Caki2 (cell line): Measurements from ENCODE around the gene ASB4. TPM values are rescaled to one million over a fixed set of nuclear protein-coding genes. Genes with fewer than 3 reads are reported as not detected.
"Not testable (repeated sequence)": the region's sequence is repeated elsewhere in the genome, so short reads cannot be mapped to it uniquely, and the experiment has no call there.

Experiments
- DNase-seq: peaks from one replicate; pipeline ENCODE4 v3.0.0-alpha.2; 2015; ENCODE audit warnings: low read depth
- in situ Hi-C: cut with HindIII; loops from 2 replicates; pipeline ENCODE4 v1.10.0; 2016; ENCODE audit warnings: low sequenced_read_pairs, low pct_unique_long_range_greater_than_20kb, mixed read lengths
- total RNA-seq: library from RNA; depleted of rRNA; stranded (reverse); fragments of >200 nt; shearing (Covaris generic); gene quantifications from 2 replicates; pipeline ENCODE4 v1.2.3, GENCODE V29; 2014; ENCODE audit warnings: low replicate concordance

ASB4 gene
- total RNA-seq, 1 experiment from 2014 or later = not detected

DNA sequence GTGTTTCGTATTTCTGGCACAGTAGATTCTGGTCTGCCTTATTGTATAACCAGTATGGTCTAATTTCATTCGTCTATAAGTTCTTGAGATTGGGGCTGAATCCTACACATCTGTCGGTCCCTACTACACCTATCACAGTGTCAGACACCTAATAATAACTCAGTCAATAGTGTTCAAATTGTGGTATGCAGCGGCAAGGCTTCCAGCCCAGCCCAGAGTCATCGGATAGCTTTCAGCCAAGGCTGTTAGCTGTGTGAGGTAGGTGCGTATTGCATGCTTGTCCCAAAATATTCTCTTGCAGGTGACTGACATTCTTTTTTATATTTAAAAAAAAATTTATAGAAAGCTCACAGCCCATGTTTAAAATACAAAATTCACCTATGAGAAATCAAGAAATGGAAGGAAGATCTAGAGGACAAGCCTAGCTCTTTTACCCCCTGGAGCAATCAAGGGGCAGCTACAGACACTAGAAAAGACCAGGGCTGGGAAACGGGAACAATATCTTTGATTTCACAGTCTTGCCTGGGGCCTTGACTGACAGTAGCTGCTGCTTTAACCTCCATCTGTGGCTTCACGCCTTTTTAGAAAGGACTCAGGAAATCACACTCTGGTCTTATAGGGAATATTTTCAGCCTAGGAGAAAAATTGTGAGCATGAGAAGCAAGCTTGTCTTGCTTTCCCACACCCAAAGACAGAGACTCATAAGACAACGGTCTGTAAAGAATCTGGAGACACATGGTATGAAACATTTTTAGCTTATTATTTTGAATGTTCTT lies 9.5 kb upstream of the ASB4 start:
- in situ Hi-C loops = no loop called here
- no peak for DNase-seq

DNA sequence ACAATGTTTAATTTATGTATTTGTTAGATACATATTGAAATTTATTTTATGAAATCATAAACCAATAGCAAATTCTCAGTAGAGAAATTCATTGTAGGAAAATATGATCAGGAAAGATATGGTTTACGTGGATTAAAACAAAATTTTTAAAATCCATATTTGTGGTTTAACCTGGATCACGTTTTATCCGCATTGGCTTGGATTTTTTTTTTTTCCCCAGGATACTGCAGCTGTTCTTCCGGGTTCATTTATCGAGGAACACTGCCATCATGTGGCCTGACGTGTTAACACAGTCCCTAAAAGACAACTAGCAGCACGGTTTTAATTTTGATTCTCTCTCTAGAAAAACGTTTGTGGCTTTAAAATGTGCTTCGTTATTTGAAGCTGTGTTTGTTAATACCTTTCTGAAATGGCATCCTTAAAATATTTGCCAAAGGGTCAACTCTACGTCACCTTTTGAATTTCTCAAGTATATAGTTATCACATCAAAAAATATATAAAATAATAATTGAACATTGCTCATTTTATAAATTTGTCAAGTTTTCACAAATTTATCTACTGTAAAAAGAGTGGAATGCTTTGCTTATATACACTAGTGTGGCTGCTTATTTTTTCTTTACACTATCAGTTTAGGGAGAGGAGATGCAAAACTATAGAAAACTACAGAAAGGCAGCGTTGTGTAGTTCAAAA lies 8.7 kb upstream of the ASB4 start:
- DNase-seq = peak; percentile 48
- in situ Hi-C loops = no loop called here

DNA sequence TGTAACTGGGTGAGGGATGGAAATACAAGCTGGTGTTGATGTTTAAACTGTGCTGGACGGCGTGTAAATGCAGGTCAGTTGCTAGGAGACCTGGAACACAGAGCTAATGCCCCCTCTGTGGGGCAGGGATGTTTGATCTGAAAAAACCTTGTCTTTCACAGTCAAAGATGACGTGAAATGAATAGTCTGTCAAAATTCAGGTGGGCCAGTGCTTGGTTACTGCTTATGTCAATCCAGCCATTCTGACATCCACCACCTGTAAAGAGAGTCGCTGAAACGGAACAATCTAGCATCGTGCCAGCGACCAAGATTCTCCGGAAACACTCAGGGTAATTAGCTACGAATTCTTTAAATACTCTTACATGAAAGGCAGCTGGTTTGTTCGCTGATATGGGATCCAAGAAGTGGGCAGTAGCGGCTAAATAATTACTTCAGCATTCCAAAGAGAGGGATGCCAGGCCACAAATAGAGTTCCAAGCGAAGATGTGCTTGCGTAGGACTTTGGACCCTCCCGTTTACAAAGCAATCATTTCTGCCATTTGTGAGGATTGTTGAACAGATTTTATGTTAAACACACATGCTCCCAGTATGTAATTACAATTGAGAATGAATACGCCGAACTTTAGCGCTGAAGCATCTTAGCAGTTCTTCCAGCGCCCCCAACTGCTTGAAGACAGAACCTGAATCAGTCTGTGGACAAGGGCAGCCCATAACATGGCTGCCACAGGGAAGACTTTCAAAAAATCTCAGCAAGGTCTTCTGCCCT lies 7.3 kb upstream of the ASB4 start:
- peak; percentile 61 for DNase-seq
- in situ Hi-C loops = no loop called here

DNA sequence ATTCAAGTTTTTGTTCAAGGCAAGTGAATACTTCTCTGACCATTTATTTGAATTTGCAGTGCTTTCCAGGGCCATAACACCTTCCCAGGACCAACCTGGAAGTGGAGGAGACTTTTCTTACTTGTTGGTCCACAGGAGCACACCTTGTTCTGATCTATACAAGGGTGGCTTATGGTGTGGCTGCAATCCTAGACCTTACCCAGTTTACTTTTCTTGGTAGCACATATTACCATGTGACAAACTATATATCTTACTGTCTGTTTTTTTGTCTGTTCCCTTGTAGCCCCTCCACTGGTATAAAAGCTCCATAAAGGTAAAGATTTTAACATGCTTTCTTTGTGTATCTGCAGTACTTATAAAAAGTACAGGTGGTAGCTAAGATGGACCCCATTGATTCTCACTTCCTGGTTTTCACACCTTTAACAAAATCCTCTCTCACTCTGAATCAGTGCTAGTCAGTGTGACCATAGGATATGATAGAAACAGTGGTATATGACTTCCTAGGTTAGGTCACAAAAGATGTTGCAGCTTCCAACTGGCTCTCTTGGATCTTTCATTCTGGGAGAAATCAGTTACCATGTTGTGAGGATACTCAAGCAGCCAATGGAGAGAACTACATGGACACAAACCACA lies 5.6 kb upstream of the ASB4 start:
- DNase-seq = no peak
- in situ Hi-C loops = no loop called here

DNA sequence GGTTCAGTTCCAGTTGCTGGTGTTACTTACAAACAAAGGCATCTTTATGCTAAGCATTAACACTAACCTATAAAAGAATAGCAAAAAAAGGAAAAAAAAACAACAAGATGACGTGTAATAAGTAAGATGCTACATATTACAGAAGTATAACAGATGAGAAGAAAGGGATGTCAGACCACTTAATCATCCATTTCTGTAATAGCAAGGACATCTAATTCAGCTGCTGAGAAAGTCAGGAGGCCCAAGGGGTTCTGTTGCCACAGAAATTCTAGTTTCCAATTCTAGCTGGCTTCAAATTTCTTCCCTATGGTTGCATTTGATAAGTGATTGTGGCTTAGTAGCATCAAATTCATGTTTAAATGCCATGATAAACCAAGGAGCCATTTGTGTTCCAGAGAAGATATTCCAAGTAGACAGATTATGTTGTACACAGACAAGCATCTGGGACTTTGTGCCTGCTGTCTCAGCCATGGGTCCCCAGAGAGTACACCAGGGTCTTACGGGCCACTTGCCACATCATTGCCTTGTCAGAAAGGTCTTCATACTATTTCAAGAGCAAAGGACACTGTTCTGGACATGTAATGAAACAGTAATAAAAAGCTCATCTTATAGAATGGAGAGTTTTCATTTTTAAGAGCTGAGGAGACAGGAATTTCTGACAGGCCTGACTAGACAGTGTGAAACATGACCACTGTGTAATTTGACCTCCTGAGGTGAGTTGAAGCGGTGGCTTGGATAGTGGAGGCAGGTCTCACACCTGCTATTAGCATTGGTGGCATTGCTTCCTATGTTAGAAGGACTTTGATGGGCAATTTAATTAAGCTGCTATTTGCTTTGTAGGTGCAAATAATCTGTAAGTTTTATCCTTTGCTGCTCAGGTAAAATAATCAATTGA lies 4.2 kb upstream of the ASB4 start:
- in situ Hi-C loops = no loop called here
- DNase-seq = no peak

DNA sequence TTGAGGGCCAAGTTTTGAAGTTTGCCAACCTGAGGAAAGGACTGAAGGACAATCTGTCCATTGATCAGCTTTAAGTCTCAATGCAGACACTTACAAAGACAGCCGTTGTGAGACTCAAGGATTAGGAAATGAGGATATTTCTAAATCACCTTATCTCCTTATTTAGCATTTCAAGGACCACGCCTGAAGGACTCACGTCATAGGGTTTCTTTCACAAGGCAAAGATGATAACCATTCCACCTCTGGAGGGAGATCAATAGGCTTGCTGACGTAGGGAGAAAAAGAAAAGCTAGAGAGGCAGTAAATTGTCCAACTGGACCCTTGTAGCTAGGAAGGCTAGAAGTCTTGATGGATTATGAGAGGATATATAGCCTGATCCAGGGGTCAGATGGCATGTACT lies 3.3 kb upstream of the ASB4 start:
- in situ Hi-C loops = no loop called here
- no peak for DNase-seq

DNA sequence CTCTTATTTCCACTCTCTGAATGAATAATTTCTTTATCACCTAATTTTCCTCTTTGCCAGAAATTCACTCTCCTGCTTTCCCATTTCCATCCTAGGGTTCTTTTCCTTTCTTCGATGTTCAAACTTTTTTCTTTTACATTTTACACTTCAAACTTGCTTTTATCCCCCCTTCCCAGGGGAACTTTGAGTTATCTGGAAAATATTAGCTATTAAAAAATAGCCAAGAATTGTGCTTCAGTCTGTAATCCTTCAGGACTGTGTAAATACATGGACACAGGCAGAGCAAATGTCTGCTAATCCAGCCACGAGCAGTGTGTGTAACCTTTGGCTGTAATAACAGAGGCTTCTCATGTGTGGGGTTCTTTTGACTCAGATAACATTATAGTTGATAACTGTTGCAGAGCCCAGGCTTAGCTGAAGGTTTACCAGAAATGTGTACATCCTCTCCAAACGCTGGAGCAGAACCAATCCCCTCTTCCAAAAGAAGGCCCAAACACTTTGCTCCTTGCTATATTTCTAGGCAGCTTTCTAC lies 4.6 kb downstream of the ASB4 start:
- no peak for DNase-seq

DNA sequence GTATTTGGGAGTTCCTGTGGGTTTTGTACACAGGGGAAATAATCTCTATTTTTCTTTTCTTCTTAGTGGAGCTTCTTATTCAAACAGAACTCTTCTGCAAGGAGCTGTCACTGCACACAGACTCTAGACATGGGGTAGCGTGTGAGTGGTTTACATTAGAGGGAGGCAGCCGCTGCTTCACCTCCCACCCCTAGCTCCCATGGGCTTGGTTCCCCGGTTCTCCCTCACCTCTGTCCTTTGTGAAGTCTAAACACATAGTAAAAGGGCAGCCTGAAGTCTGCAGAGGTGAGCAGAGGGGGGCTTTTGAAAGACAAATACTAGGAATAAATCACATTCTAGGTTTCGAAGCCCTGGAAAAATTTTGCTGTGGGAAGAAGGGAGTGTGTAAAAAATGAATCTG lies 5.5 kb downstream of the ASB4 start:
- DNase-seq = no peak
- in situ Hi-C loops = no loop called here

More for the DNA sequence above, 4.6 kb downstream of the ASB4 start:
- in situ Hi-C loops = no loop called here

DNA sequence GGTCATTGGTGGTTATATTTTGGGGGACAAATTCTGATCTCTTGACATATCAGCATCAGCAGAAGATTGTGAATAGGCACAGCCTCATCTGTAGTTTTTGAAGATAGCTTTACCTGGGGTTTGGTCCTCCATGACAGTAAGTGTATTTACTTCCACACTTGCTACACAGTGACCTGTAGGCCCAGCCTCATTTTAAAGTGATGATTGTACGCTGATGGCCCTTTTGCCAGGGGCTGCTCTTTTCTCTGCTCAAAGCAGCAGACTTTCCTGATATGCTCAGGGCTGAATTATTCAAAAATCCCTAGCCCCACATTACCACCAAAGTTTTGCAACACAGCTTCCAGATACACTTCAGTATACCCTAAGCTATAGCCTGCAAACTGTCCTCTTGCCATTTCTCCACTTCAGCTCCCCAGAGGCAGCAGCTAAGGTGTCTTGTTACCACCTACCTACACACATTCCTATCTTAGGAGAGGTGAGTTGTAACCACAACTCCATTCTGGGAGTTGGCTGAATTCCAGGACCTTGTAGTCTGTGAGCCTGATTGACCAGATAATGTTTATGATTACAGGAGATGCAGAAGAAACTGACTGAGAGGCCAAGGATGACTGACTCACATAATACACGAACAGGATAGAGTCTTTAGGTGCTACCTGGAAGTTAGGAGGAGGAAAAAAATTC lies 6.0 kb downstream of the ASB4 start:
- in situ Hi-C loops = no loop called here
- DNase-seq = peak; percentile 73

DNA sequence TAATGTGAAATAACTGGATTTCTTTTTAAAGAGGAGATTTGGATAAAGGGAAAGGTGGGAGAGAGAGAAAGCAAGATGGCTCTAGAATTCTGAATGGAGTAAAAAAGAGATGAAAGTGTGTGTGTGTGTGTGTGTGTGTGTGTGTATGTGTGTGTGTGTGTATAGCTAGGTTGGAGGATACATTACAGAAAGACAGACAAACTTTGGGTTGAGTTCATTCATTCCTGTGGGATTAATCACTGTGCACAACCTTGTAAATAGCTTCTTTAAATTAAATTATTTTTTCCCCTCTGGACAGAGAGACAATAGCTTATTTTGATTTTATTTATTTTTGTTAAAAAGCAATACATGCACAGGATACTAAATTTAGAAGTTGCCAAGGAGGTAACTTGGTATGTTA lies 7.5 kb downstream of the ASB4 start:
- in situ Hi-C loops = no loop called here
- DNase-seq = no peak

DNA sequence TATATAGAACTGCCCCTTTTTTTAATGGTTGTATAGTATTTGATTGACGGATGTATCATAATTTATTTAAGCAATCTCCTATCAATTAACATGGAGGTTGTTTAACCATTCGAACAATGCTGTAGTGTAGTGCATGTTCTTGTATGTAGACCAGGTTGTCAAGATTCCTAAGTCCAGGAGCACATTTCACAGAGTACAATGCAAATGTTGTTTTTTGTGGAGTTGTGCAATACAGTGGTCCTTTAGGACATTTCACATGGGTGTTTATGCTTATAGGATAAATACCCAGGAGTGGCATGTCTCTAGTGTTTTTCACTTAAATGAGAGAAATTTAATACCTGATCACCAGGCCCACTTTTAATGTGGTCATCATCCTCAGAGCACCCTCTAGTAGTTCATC lies 8.1 kb downstream of the ASB4 start:
- DNase-seq = no peak
- in situ Hi-C loops = no loop called here

DNA sequence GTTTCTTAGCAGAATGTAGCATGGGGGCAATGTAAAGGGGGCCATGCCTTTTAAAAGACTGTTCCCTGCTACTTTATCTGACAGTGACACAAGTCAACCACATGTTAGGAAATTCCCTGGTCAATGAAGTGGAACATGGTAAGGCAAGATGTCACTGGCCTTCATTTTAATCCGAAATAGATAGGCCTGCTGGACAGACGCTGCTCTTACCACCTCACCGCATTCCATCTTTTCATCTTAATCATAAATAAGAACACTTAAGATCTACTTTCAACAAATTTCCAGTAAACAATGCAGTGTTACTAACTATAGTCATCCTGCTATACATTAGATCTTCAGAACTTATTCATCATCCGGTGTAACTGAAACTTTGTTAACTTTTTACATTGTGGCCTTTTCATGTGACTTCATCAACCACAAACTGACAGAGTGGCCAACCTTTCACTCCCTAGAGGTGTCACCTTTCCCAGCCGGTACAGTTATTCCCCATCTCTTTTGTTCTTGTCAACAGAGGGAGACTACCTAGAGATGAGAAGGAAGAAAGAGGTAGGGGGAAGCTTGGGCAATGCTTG lies 15.6 kb downstream of the ASB4 start:
- in situ Hi-C loops = loop anchor here (25.0 kb wide), 1 partner anchor 1064 kb away; no protein-coding TSS in a partner anchor
- peak; percentile 80 for DNase-seq

DNA sequence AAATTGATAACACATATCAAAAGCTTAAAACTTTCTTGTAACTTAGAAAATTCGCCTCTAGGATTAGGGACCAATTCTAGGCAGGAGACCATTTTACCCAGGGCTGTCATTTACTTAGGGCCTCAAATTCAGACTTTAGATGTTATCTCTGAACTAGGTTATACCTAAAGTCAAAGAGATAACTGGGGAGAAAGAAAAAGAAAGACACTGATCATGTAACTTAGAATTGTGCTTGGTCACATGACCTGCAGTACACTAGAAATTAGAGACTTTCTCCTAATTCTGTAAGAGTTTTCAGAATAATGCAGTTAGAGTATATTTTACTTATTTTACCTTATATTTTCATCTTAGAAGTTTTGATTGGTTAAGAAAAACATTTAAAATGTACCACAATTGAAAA lies 16.7 kb downstream of the ASB4 start:
- in situ Hi-C loops = loop anchor here (25.0 kb wide), 1 partner anchor 1065 kb away; no protein-coding TSS in a partner anchor

DNA sequence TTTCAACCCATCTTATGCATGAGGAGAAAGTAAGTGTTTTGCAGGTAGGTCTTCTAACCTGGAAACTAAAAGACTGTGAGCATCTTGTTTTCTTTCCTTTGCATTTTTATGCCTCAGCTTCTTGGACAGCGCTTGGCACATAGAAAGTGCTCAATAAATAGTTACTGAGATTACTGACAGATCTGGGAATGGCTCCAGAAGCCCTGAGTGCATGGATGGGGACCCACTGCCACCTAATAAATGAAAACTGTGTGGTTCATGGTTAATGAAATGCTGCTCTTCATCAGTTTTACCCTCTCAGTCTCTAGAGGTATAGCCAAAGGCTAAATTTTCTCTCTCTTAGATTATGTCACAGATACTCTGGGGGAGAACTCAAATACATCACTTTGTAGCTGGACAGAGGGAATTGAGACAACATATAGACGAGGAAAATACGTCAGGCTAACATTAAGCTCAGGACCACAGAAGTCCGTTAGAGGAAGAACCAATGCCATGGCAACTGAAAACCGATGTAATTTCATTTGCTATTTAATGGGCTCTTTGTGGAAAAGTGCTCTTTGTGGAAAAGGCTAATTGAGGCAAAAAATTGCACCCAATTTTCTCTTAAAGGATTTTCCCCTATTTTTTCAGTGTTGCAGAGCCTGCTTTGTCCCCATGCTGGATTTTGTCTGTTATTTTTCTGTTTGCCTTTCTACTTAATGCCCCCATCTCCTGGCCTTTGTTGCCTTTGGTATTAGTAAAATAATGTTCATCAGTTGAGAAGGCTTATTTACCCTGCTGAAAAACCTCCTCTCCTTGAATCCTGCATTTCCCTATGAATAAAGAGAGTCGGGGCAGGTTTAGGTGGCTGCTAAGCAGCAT lies 17.8 kb downstream of the ASB4 start:
- in situ Hi-C loops = loop anchor here (25.0 kb wide), 1 partner anchor 1066 kb away; no protein-coding TSS in a partner anchor
- DNase-seq = no peak

More for the DNA sequence above, 16.7 kb downstream of the ASB4 start:
- DNase-seq = no peak

DNA sequence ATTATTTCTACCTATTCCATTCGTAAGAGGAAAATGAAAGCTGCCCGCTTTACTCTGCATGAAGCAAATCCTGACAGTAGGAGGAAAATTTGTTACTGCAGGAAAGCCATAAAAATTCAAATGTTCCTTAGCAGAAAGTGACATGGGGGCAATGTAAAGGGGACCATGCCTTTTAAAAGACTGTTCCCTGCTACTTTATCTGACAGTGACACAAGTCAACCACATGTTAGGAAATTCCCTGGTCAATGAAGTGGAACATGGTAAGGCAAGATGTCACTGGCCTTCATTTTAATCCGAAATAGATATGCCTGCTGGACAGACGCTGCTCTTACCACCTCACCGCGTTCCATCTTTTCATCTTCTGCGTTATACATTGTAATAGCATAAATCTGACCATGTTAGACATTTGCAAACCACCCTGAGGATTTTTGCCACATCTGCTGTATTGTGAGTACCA lies 18.4 kb downstream of the ASB4 start:
- not testable (repeated sequence) for DNase-seq
- in situ Hi-C loops = loop anchor here (25.0 kb wide), 1 partner anchor 1067 kb away; no protein-coding TSS in a partner anchor
